K562 (cell line): ENCODE data around the gene LIN28B. TPM values are rescaled to one million over a fixed set of nuclear protein-coding genes. Genes with fewer than 3 reads are reported as not detected.

ENCODE experiments used
- DDX20 ChIP-seq: fragments of 450-650 bp; IDR thresholded peaks from 2 replicates; pipeline ENCODE4 v1.6.1; 2016; ENCODE audit warnings: missing genetic modification characterization, low read depth, mild to moderate bottlenecking, missing compliant biosample characterization, moderate library complexity
- FOXJ3 ChIP-seq: sonication (generic); formaldehyde crosslinking; IDR thresholded peaks from 2 replicates; pipeline ENCODE4 v1.4.0; 2020; ENCODE audit warnings: mild to moderate bottlenecking, missing genetic modification reagents
- KDM5B ChIP-seq: fragments of 200-600 bp; sonication (generic); IDR thresholded peaks from 2 replicates; pipeline ENCODE4 v1.6.1; 2012; ENCODE audit warnings: low read depth, mild to moderate bottlenecking, moderate library complexity, low read length, control low read depth, inconsistent platforms; ENCODE audit not compliant: insufficient replicate concordance
- SMC3 ChIP-seq: conservative IDR thresholded peaks from 2 replicates; pipeline ENCODE4 v1.6.1; 2011; ENCODE audit warnings: low read depth, low read length, improper control_type of control experiment; ENCODE audit not compliant: insufficient read depth
- ZBTB40 ChIP-seq, 2 experiments: fragments of 450-650 bp in 1 of 2; sonication (generic) in 1 of 2; formaldehyde crosslinking in 1 of 2; IDR thresholded peaks; 2 replicates each; pipeline versions ENCODE4 v1.7.1 to v1.9.0; 2016 to 2022; ENCODE audit warnings: inconsistent platforms in 1 of 2, mild to moderate bottlenecking in 1 of 2, missing genetic modification reagents in 1 of 2
- ZFP30 ChIP-seq: fragments of 250-450 bp; sonication (Bioruptor Pico); IDR thresholded peaks from 2 replicates; pipeline ENCODE4 v1.8.0; 2022; ENCODE audit warnings: moderate library complexity, mild to moderate bottlenecking, inconsistent platforms, borderline replicate concordance
- polyA plus RNA-seq, 8 experiments: library from polyadenylated mRNA; depleted of rRNA in 4 of 8; stranded (reverse) in 5 of 8; unstranded in 3 of 8; fragments of >200 nt; fragmentation: Nextera tagmentation in 2 of 8; fragmentation: Illumina TruSeq in 1 of 8; extraction: Ambion mirVana in 2 of 8; extraction: Trizol in 1 of 8; gene quantifications; 2 replicates each; pipeline versions ENCODE4 v1.2.1 to v1.2.3, GENCODE V29; 2011 to 2014; ENCODE audit warnings: inconsistent platforms in 1 of 8, missing spikeins in 1 of 8
- total RNA-seq, 7 experiments: library from RNA; depleted of rRNA in 6 of 7; stranded (reverse); fragments of >200 nt in 6 of 7; fragmentation: Illumina TruSeq in 2 of 7; extraction: Trizol in 2 of 7; gene quantifications; 2 replicates each; pipeline versions ENCODE4 v1.2.1 to v1.2.3, GENCODE V29; 2011 to 2021; ENCODE audit warnings: low replicate concordance in 1 of 7

LIN28B gene
- total and polyA plus RNA-seq, 9 of the 15 experiments (the other 6 are each of a cell fraction or from before 2014, with no cell fraction given) = 20.9 to 77.3 (median 42.1) TPM

- TF ChIP-seq ZBTB40 (IDR thresholded peaks at IDR 0.05) (no peak), ZBTB40 (CRISPR knock-in tag; IDR thresholded peaks at IDR 0.05) (no peak), DDX20 (tag) (no peak), FOXJ3 (CRISPR knock-in tag) (no peak), KDM5B (no peak), ZFP30 (CRISPR knock-in tag) (no peak), SMC3 (no peak)
Measured at GRCh38 chr6:105034470-105034869, 77.6 kb downstream of the LIN28B start (continued).
